ENCODE data around the gene ADAMTSL1.
A peak's percentile ranks its signal among the peaks of the same experiment; 100 is the strongest.

ADAMTSL1 gene

GRCh38 chr9:18776836-18777820 is 303.2 kb downstream of the ADAMTSL1 start:
- no peak for DNase-seq (ENCODE audit: low spot score)

GRCh38 chr9:18778147-18778546 is 304.2 kb downstream of the ADAMTSL1 start:
- DNase-seq (ENCODE audit: low spot score) = no peak

GRCh38 chr9:18778846-18779245 is 304.9 kb downstream of the ADAMTSL1 start:
- no peak for DNase-seq (ENCODE audit: low spot score)

GRCh38 chr9:18783909-18784308 is 310.0 kb downstream of the ADAMTSL1 start:
- DNase-seq (ENCODE audit: low spot score) = no peak

GRCh38 chr9:18785604-18786003 is 311.7 kb downstream of the ADAMTSL1 start:
- DNase-seq (ENCODE audit: low spot score) = no peak

GRCh38 chr9:18786196-18786595 is 312.2 kb downstream of the ADAMTSL1 start:
- DNase-seq (ENCODE audit: low spot score) = no peak

GRCh38 chr9:18786911-18787650 is 313.1 kb downstream of the ADAMTSL1 start:
- DNase-seq (ENCODE audit: low spot score) = no peak

- no peak for DNase-seq (ENCODE audit: low spot score)
These were observed 314.3 kb downstream of the ADAMTSL1 start for GRCh38 chr9:18788256-18788655.

GRCh38 chr9:18791074-18791473 is 317.1 kb downstream of the ADAMTSL1 start:
- peak; percentile 57 for DNase-seq (ENCODE audit: low spot score)

GRCh38 chr9:18793122-18793521 is 319.2 kb downstream of the ADAMTSL1 start:
- DNase-seq (ENCODE audit: low spot score) = no peak

GRCh38 chr9:18795947-18796671 is 322.2 kb downstream of the ADAMTSL1 start:
- no peak for DNase-seq (ENCODE audit: low spot score)

- DNase-seq (ENCODE audit: low spot score) = no peak
These were observed 322.8 kb downstream of the ADAMTSL1 start for GRCh38 chr9:18796696-18797270.

GRCh38 chr9:18798106-18798505 is 324.2 kb downstream of the ADAMTSL1 start:
- DNase-seq (ENCODE audit: low spot score) = no peak

GRCh38 chr9:18798508-18799290 is 324.7 kb downstream of the ADAMTSL1 start:
- no peak for DNase-seq (ENCODE audit: low spot score)

- no peak for DNase-seq (ENCODE audit: low spot score)
These were observed 325.5 kb downstream of the ADAMTSL1 start for GRCh38 chr9:18799428-18799827.

- DNase-seq (ENCODE audit: low spot score) = no peak
These were observed 326.6 kb downstream of the ADAMTSL1 start for GRCh38 chr9:18800579-18800978.

GRCh38 chr9:18805386-18805785 is 331.4 kb downstream of the ADAMTSL1 start:
- DNase-seq (ENCODE audit: low spot score) = no peak

GRCh38 chr9:18806232-18807080 is 332.5 kb downstream of the ADAMTSL1 start:
- DNase-seq (ENCODE audit: low spot score) = no peak

GRCh38 chr9:18810581-18810980 is 336.6 kb downstream of the ADAMTSL1 start:
- no peak for DNase-seq (ENCODE audit: low spot score)

- no peak for DNase-seq (ENCODE audit: low spot score)
These were observed 337.2 kb downstream of the ADAMTSL1 start for GRCh38 chr9:18811171-18811570.

All from NAMALWA (cell line).